MV-4-11 (cell line): ENCODE data around the gene IL26.
"Not testable (repeated sequence)": the region's sequence is repeated elsewhere in the genome, so short reads cannot be mapped to it uniquely, and the experiment has no call there.

Experiments
- DNase-seq: peaks from one replicate; lab custom pipeline; 2025; lab: John Stamatoyannopoulos, UW

Gene IL26

DNA sequence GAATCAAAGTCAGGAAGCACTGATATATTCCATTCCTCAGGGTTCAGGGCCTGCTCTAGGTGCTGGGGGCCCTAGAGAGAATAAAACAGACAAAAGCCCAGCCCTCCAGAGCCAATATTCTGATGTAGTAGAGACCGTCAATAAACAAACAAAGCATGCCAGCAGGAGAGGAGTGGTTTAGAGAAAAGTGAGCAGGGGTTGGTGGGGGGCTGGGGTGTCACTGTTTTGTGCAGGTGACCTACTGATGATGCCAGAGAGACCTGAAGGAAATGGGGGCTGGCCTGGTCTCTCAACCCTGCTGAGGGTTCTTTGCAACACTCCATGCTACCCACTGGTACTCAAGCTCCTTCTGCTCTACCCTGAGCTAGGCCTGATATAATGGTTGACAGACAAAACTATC, 26.5 kb downstream of the IL26 start:
- DNase-seq: no peak

DNA sequence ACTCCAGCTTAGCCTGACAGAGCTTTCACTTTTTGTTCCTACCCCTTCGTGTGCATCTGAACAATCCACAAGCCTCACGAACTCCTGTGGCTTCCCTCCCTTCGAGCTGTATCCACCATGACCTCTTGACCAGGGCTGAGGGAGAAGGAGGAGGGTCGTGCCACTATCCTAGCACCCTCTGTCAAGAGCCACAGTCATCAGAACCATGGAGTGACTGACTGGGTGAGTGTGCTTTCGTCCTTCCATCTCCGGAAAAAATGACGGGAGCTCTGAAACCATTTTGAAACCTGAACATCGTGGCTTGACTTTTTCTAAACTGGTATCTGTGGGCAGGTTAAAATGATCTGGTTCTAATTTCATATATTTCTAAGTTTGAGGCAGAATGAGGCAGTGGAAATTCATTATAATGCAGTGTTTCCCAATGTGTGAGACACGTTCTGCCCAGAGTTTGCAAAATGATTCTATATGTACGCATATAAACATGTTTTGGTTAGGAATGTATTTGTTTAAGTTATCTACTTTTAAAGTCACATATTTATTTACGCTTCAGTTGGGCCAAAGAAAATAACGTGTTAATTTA, 27.0 kb downstream of the IL26 start:
- no peak for DNase-seq

DNA sequence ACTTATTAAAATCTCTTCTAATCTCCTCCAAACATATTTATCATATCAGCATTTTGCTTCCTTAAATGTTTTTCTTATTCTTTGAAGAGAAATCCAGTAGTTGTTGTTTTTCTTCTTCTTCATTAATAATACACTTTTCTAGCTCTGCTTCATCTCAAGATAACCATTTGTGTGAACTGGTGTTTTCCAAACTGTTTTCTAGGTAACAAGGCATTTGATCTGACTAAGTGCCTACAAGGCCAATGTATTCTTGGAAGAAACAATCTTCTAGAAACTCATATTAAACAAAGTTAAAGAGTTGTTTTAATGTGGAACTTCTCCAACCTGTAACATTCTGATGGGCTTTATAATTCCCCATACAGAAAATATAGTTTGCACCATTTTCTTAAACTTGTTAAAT, 35.3 kb downstream of the IL26 start:
- DNase-seq: no peak

DNA sequence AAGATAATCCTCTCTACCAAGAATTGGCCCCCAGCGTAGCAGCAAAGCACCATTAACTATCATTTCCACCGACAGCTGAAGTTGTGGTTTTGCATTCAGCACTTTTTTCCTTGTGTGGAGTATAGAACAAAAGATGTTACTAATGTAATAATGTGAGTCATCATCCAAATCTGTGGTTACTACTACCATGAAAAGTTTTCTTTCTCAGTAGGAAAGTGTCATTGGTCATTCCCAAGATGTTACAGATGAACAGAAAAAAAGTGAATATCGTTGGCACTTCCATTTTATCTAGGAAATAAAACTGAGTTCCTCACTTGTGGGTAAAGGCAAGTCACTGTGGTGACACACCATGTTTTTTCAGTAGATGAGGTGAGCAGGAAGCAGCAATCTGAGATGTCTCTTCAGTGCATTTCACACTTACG, 35.8 kb downstream of the IL26 start:
- DNase-seq: peak; percentile 50

DNA sequence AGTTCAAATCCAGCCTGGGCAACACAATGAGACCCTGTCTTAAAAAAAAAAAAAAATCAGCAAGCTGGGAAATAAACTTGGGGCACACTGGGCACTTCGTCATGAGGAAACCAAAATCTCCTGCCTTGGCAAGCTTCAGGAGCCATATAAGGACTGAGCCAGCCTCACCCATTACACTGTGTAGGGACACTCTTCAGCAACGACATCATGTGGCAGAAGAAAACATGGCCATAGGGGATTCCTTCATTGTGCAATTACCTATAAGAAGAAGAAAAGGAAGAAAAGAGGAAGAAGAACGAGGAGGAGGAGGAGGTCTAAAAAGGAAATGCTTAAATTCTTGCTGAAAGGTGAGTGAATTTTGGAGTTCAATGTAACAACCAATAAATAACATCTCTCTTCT, 40.0 kb downstream of the IL26 start:
- DNase-seq: peak; percentile 47

DNA sequence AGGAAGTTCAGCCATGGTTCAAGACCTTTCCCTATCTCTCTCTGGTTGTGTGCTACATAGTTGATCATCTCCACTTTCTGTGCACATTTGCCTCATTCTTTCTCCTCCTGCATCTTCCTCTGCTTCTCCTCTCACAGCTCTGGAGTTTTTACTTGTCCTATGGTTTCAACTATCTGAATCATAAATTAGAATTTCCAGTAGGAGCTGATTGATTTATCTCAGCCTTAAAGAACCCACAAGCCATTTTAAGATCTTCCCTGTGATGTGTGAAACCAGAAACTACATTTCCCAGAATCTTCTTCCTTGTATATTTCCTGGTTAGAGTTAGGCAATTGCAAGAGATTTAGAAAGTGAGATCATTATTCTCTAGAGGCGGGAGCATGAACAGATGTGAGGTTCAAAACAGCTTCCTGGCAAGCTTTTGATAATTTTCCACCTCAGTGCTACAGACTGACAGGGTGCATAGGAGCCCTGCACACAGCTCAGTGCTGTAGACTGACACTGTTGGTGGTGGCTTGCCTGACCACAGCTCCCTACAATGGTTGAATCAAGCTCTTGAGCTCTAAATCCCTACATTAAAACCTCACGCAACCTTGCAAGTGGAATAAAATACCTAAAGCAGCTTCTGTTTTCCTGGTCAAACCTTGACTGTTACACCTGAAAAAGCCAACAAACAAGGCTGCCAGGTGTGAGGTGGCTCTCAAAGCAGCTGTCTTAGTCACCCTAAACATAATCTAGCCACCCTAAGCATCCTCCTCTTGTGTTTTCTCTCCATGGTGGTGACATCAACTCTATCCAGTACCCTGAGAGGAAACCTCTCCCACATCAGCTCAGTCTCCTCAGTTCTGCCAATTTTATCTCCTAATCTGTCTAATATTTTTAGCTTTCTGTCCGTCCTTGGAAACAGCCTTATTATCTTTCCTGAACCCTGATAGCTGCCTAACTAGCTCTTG, 44.5 kb downstream of the IL26 start:
- DNase-seq: peak; percentile 77

DNA sequence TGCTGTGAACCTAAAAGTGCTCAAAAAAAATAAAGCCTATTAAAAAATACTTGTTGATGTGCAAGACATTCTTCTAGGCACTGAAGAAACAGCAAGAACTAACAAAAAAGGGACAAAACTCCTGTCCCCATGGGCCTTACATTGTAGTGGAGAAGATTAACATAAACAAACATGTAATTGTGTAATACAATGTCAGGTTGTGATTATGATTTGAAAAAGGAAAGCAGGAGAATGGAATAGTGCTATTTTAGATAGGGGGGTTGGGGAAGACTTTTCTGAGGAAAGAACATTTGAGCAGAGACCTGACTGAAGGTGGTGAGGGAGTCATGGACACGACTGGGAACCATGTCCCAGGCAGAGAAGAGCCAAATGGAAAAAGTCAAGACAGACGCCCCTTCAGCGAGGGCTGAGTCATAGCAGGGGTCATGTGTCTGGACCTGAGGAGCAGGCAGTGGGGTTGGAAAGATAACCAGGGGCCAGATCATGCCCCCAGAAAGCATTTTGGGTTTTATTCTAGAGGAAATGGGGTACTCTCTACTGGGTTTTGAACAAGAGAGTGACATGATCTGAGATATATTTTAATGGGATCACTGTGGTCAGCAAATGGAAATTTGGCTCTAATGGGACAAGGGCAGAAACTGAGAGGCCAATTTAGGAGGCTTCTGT, 46.7 kb downstream of the IL26 start:
- DNase-seq: no peak

DNA sequence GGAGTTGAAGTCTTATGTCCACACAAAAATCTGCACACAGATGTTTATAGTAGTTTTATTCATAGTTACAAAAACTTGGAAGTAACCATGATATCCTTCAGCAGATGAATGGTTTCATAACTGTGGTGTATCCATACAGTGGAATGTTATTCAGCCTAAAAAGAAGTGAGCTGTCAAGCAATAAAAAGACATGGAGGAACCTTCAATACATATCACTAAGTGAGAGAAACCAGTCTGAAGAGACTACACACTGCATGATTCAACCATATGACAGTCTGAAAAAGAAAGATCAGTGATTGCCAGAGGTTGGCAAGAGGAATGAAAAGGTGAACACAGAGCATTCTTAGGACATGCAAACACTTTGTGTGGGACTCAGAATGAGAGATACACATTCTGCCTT, 47.4 kb downstream of the IL26 start:
- no peak for DNase-seq

DNA sequence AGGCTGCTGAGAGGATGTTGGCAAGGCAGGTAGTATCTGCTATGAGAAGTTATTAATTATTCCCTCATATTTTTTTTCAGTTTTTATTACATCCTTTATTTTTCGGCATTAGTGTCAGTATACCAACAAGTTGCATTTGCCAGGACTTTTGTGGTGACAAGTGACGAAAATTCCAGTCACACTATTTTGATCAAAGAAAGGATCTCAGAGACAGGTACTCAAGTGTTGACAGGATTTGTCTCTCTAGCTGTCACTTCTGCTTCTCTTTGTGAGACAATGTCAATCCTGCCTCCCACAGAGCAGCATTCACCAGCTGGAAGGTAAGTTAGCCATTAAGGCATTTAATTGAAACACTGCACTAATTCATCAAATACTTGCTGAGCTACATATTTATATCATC, 48.0 kb downstream of the IL26 start:
- no peak for DNase-seq

DNA sequence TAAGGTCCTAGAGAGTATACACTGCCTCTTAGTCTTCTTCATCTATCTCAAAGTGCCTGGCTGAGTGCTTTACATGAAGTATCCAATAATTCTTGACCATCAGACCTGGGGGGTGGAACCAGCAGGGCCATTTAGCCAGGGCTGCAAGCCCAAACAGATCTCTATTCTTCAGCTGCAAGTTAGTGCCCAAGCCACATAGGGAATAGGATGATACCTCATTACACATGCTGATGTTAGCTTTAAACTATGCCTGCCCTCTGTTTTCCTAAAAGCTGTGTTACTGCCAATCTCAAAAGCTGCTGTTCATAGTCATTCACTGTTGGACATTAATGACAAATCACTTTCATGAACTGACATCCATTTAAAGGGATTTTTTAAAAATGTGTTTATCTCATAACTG, 49.4 kb downstream of the IL26 start:
- no peak for DNase-seq

DNA sequence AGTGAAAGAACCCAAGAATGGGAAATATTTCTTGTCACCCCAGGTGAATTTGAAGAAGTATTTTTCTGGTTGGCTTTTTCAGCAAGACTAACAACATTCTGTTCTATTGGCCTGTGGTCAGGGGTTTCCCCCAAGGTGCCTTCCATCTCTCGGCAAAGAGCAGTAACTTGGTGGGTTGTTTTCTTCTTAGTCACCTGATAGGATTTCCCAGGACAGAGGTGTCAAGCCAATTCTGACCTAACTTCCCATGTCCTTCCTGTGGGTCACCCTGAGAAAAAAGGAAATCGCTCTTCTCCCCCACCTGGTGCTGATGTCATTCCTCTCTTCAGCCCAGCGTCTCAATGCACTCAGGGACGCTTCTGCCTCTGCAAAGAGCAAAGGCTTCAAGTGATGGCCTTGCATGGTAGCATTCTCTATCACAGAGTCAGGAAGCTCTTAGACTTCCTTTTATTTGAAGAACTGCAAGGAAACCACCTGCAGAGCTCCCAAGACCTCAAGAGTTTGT, 50.0 kb downstream of the IL26 start:
- DNase-seq: no peak

DNA sequence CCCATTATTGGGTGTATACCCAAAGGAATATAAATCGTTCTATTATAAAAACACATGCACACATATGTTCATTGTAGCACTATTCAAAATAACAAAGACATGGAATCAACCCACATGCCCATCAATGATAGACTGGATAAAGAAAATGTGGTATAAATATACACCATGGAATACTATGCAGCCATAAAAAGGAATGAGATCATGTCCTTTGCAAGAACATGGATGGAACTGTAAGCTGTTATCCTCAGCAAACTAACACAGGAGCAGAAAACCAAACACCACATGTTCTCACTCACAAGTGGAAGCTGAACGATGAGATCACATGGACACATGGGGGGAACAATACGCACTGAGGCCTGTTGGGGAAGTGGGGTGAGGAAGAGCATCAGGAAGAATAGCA, 50.8 kb downstream of the IL26 start:
- not testable (repeated sequence) for DNase-seq

DNA sequence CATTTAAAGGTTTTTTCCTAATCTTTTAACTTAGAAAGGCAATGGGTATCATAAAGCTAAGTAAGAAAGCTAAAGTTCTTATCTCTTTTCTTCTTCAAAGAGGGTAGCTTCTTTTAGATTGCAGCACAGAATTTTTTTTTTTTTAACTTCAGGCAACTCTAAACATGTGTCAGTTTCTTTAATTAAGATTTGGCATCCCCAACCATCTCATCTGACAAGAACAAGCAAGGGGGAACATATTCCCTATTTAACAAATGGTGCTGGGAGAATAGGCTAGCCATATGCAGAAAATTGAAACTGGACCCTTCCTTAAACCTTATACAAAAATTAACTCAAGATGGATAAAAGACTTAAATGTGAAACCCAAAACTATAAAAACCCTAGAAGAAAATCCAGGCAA, 51.8 kb downstream of the IL26 start:
- DNase-seq: no peak

DNA sequence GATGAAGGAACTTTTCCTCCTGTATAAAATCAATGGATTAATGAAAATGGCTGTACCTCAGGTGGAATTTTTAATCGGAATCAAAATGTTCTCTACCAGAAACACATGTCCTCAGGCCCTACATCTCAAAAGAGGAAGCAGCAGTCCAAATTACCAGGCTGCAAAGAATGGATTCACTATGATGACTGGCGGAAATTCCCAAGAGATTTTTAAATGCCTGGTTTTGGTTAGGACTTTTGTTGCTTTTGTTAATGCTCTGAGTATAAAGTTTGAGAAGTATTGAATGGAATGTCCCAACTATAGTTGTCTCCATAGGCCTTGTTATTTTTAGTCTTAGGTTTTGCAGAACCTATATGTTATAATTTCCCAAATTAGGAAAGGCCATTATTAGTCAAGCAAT, 54.9 kb downstream of the IL26 start:
- DNase-seq: no peak

DNA sequence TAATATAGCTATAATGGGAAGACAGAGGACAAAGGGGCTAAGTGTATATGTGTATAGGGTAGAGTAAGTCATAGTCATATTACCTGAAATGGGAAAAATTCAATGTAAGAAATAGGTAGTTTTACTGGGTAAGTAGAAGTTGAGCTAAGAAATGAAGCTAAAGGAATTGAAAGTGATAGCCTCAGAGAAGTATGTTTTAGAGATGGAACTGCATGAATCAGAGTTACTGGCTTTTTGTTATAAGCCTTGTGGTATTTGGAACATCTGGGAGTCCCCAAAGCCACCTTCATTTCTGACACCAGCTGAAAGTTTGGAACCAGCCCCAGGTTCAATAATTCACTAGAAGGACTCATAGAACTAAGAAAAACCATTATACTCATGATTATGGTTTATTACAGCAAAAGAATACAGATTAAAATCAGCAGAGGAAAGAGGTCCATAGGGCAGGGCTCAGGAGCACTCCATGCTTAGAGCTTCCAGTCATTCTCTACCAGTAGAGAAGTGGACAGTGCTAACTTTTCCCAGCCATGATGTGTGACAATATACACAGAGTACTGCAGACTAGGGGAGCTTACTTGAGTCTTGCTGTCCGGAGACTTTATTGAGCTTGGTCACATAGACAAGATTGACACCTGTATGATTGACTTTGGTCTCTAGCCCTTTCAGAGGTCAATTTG, 56.3 kb downstream of the IL26 start:
- no peak for DNase-seq

DNA sequence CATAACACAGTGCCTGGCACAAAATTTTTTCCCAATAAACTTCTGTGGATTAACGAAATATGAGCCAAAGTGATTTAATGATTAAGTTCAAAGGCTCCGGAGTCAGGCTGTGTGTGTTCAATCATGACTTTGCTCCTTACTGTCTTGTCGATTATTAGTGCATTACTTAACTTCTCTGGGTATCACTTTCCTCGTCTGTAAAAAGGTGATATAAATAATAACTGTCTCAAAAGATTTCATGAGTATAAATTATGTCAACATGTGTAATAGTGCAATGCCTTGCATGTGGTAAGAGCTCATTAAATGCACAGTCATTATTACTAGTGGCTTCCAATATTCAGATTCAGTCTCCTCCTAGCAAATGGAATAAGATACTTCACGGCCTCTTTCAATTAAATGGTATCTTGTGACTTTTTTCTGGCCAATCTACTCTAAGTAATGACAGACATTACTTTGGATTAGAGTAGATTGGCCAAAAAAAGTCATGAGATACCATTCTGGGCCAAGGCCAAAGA, 59.2 kb downstream of the IL26 start:
- no peak for DNase-seq

DNA sequence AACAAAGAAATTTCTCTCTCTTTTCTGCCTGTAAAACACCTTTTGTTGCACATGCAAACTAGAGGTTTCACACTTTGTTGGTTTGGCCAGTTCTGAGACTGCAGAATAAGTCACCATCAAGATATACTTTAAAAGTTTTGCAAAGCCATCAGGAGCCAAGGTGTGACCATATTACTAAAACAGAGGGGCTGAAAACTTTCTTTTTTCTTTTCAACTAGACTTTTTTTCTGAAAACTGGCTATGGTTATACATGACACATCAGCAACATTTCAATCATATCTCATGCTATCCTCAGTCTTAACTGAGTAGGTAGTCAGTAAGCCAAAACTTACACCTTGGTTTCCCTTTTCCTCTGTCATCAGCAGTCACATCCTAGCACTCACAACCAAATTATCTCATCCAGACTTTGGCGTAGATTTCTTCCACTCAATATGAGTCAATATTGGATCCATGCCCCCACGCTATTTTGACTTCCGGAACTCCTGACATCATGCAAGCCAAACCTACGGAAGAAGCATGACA, 62.0 kb downstream of the IL26 start:
- DNase-seq: no peak

DNA sequence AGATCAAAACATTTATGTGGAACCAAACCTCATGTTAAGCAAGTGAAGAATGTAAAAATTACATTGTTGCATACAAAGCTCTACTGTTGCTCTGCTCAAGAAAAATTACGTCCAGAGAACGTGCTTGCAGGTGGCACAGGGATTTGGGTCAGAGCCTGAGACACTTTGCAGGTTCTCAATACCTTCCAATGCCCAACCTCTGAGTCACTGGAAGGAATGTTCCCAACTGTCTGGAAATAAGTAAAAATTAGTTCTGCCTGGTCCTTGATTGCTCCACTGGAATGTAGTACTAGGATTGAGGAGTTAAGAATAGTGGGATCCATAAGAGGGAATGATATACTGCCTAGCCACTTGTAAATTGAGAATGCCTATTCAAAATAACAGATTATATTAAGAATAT, 63.2 kb downstream of the IL26 start:
- no peak for DNase-seq

DNA sequence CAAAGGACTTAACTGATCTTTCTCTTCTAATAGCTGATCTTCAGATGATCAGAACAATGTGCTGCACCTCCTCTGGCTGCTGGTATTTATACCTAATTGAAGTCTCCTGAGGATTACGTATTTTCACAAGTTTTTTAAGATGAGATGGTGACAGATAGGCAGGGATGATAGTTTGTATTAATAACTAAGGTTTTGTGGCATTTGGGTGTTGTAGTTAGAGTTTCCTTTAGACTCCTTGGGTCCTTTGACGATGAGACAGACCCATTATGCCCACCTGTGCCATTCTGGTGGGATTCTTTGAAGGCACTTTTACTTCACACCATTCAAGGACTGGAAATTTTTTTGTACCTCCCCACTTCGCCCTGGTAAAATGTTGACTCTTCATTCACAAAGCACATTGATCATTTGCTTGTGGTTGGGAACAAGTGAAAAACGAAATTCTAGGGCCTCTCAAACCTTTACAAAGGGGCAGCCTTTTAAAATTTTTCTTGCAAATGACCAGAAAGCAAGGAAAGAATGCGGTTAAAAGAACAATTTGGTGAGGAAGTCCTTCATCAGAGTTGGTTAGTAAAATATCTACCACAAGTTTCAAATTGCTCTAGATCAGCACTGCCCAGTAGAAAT, 65.8 kb downstream of the IL26 start, which contains the start of gene IFNG:
IFNG (minus strand) TSS at position 60 of the 624 bp plus-strand sequence. CDS start 125 bp downstream, outside the sequence.
- DNase-seq: no peak

DNA sequence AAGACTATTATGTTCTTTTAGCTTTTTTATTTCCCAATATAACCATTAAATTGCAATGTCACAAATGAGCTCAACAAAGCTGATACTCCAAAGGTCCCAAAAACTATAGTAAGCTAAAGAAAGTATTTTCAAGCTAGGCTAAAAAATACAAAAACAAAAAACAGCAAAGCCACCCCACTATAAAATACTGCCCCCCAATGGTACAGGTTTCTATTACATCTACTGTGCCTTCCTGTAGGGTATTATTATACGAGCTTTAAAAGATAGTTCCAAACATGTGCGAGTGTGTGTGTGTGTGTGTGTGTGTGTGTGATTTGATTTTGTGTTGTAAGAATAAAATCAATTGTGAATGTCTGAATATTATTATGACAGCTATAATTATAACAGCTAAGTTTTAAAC, 67.2 kb downstream of the IL26 start:
- peak; percentile 24 for DNase-seq

DNA sequence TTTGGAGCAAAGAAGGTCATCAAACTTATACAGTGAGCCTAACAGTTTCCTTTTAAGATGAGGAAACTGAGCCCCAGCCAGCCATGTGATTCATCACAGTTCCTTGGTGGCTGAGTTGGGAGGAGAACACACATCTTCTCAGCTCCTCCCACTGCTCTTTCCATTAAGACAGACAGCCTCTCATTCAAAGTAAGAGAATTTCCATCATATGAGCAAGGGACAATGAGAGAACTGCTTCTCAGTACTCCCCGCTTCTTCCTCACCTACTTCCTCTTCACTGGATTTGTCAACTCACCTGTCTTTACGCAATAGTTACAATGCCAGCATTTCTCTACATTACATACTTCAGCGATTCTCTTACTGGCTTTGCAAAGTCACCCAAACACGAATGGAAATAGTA, 68.2 kb downstream of the IL26 start:
- DNase-seq: no peak
